NCI-H748 (cell line): Measurements from ENCODE around the gene TPPP2.
"Not testable (repeated sequence)": the region's sequence is repeated elsewhere in the genome, so short reads cannot be mapped to it uniquely, and the experiment has no call there.

Experiments used
- DNase-seq: peaks from one replicate; lab custom pipeline; 2025; ENCODE audit not compliant: unreplicated experiment; lab: John Stamatoyannopoulos, UW

TPPP2 gene

GRCh38 chr14:21037156-21037555, 7.1 kb downstream of the TPPP2 start:
- no peak for DNase-seq

- peak; percentile 6 for DNase-seq
Measured at GRCh38 chr14:21038441-21039422, 8.7 kb downstream of the TPPP2 start.

GRCh38 chr14:21039585-21040369, 9.8 kb downstream of the TPPP2 start:
- peak; percentile 19 for DNase-seq

- DNase-seq = no peak
Measured at GRCh38 chr14:21040370-21040925, 10.4 kb downstream of the TPPP2 start.

- DNase-seq = not testable (repeated sequence)
Measured at GRCh38 chr14:21040941-21041340, 10.9 kb downstream of the TPPP2 start.

GRCh38 chr14:21041676-21042433, 11.8 kb downstream of the TPPP2 start, which contains the start of gene RNASE7:
Gene RNASE7 (plus strand): TSS chr14:21042362. CDS start chr14:21042993, 631 bp downstream.
- no peak for DNase-seq

- DNase-seq = no peak
Measured at GRCh38 chr14:21042918-21043317, 12.9 kb downstream of the TPPP2 start.

GRCh38 chr14:21043387-21043973, 13.5 kb downstream of the TPPP2 start:
- DNase-seq = no peak

- DNase-seq = no peak
Measured at GRCh38 chr14:21043974-21044618, 14.1 kb downstream of the TPPP2 start.

- DNase-seq = no peak
Measured at GRCh38 chr14:21047378-21047781, 17.4 kb downstream of the TPPP2 start.

- no peak for DNase-seq
Measured at GRCh38 chr14:21048638-21049037, 18.6 kb downstream of the TPPP2 start.

- DNase-seq = no peak
Measured at GRCh38 chr14:21049271-21049673, 19.3 kb downstream of the TPPP2 start.

GRCh38 chr14:21050597-21050996, 20.6 kb downstream of the TPPP2 start:
- DNase-seq = no peak

GRCh38 chr14:21053184-21054122, 23.4 kb downstream of the TPPP2 start:
- no peak for DNase-seq

- DNase-seq = no peak
Measured at GRCh38 chr14:21054123-21054767, 24.2 kb downstream of the TPPP2 start.

GRCh38 chr14:21054768-21055145, 24.7 kb downstream of the TPPP2 start:
- DNase-seq = no peak

- no peak for DNase-seq
Measured at GRCh38 chr14:21055432-21056117, 25.6 kb downstream of the TPPP2 start.
